HG03342 (cell line): Measurements from ENCODE around the gene UGT2A2.
"Not testable (repeated sequence)": the region's sequence is repeated elsewhere in the genome, so short reads cannot be mapped to it uniquely, and the experiment has no call there.

Source experiments
- ATAC-seq: cut with Tn5 transposase; IDR thresholded peaks from one replicate; pipeline ENCODE4 v1.9.1; 2021; ENCODE audit warnings: mild to moderate bottlenecking, moderate library complexity; ENCODE audit not compliant: unreplicated experiment

Gene UGT2A2

GRCh38 chr4:69639542-69639941, at the start of gene UGT2A2:
UGT2A2 (minus strand) TSS chr4:69639642; CDS start chr4:69639640, 2 bp downstream.
- no peak for ATAC-seq

- no peak for ATAC-seq
These were observed 45.4 kb upstream of the UGT2A2 start for GRCh38 chr4:69684804-69685203.

GRCh38 chr4:69668680-69669079, 29.2 kb upstream of the UGT2A2 start:
- no peak for ATAC-seq

- ATAC-seq = not testable (repeated sequence)
These were observed 24.6 kb upstream of the UGT2A2 start for GRCh38 chr4:69664009-69664408.

GRCh38 chr4:69661130-69661803, 21.8 kb upstream of the UGT2A2 start:
- ATAC-seq = not testable (repeated sequence)

- ATAC-seq = no peak
These were observed 18.7 kb upstream of the UGT2A2 start for GRCh38 chr4:69658133-69658532.

GRCh38 chr4:69656653-69657158, 17.3 kb upstream of the UGT2A2 start:
- no peak for ATAC-seq

GRCh38 chr4:69653147-69653546, 13.7 kb upstream of the UGT2A2 start, which contains the start of gene UGT2A1:
UGT2A1 (minus strand) TSS chr4:69653247; CDS start chr4:69647644, 5,603 bp downstream.
- no peak for ATAC-seq

GRCh38 chr4:69650872-69651271, 11.4 kb upstream of the UGT2A2 start:
- no peak for ATAC-seq

- ATAC-seq = no peak
These were observed 10.2 kb upstream of the UGT2A2 start for GRCh38 chr4:69649629-69650028.

- ATAC-seq = no peak
These were observed 9.8 kb upstream of the UGT2A2 start for GRCh38 chr4:69649207-69649606.

GRCh38 chr4:69642961-69643360, 3.5 kb upstream of the UGT2A2 start:
- no peak for ATAC-seq

- ATAC-seq = no peak
These were observed 847 bp upstream of the UGT2A2 start for GRCh38 chr4:69640289-69640688.

GRCh38 chr4:69617083-69617694, 22.3 kb downstream of the UGT2A2 start:
- ATAC-seq = no peak

GRCh38 chr4:69610484-69610883, 29.0 kb downstream of the UGT2A2 start:
- no peak for ATAC-seq

- no peak for ATAC-seq
These were observed 38.4 kb downstream of the UGT2A2 start for GRCh38 chr4:69601065-69601464.

GRCh38 chr4:69600013-69600412, 39.4 kb downstream of the UGT2A2 start:
- ATAC-seq = no peak

GRCh38 chr4:69594382-69594781, 45.1 kb downstream of the UGT2A2 start:
- ATAC-seq = no peak

GRCh38 chr4:69591364-69591763, 48.1 kb downstream of the UGT2A2 start:
- no peak for ATAC-seq

- no peak for ATAC-seq
These were observed 49.6 kb downstream of the UGT2A2 start for GRCh38 chr4:69589884-69590283.

GRCh38 chr4:69584135-69584534, 55.3 kb downstream of the UGT2A2 start:
- no peak for ATAC-seq

GRCh38 chr4:69583543-69583942, 55.9 kb downstream of the UGT2A2 start:
- no peak for ATAC-seq
